ENCODE results near the gene ZNF679.
"Not testable (repeated sequence)": the region's sequence is repeated elsewhere in the genome, so short reads cannot be mapped to it uniquely, and the experiment has no call there.

Gene ZNF679

DNA sequence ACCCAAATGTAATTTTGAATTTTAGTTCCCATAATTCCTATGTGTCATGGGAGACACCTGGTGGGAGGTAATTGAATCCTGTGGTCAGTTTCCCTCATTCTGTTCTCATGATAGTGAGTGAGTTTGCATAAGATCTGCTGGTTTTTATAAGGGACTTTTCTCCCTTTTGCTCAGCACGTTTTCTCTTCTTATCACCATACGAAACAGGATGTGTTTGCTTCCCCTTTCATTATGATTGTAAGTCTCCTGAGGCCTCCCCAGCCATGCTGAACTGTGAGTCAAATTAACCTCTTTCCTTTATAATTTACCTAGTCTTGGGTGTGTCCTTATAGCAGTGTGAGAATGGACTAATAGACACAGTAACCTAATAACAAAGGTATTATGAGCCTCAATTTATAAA lies 49.4 kb downstream of the ZNF679 start:
- Histone ChIP-seq H3K9ac (ENCODE audit: insufficient read length, low read depth) (no peak overlapping the region), H3K9me3 (ENCODE audit: insufficient read depth, low read length) (no peaks in the 10 kb centered on the region), H3K4me1 (ENCODE audit: insufficient read depth, insufficient read length) (no peaks in the 10 kb centered on the region), H3K36me3 (ENCODE audit: insufficient read depth, insufficient read length, low read length) (no peaks in the 10 kb centered on the region), H3K4me3 (ENCODE audit: insufficient read length, low read depth) (no peak overlapping the region), H3K27me3 (ENCODE audit: insufficient read depth, insufficient read length) (no peaks in the 10 kb centered on the region)
- TF ChIP-seq ZNF274 (IDR thresholded peaks at IDR 0.05; ENCODE audit: low read depth, low read length) (no peak), SUZ12 (IDR thresholded peaks at IDR 0.05; ENCODE audit: extremely low read depth, insufficient read depth, insufficient read length) (no peak), YY1 (IDR thresholded peaks at IDR 0.05; ENCODE audit: insufficient read depth, insufficient read length) (no peak)
- no peak for DNase-seq (ENCODE audit: low read depth, low spot score)

- TF ChIP-seq ZNF274 (IDR thresholded peaks at IDR 0.05; ENCODE audit: low read depth, low read length) (no peak), SUZ12 (IDR thresholded peaks at IDR 0.05; ENCODE audit: extremely low read depth, insufficient read depth, insufficient read length) (no peak), YY1 (IDR thresholded peaks at IDR 0.05; ENCODE audit: insufficient read depth, insufficient read length) (no peak)
- Histone ChIP-seq H3K4me1 (ENCODE audit: insufficient read depth, insufficient read length) (no peaks in the 10 kb centered on the region), H3K36me3 (ENCODE audit: insufficient read depth, insufficient read length, low read length) (no peaks in the 10 kb centered on the region), H3K9ac (ENCODE audit: insufficient read length, low read depth) (no peak overlapping the region), H3K27me3 (ENCODE audit: insufficient read depth, insufficient read length) (no peaks in the 10 kb centered on the region), H3K4me3 (ENCODE audit: insufficient read length, low read depth) (no peak overlapping the region), H3K9me3 (ENCODE audit: insufficient read depth, low read length) (no peaks in the 10 kb centered on the region)
- DNase-seq (ENCODE audit: low read depth, low spot score), result no peak
Measured at GRCh38 chr7:64294701-64295420, 66.6 kb downstream of the ZNF679 start.

DNA sequence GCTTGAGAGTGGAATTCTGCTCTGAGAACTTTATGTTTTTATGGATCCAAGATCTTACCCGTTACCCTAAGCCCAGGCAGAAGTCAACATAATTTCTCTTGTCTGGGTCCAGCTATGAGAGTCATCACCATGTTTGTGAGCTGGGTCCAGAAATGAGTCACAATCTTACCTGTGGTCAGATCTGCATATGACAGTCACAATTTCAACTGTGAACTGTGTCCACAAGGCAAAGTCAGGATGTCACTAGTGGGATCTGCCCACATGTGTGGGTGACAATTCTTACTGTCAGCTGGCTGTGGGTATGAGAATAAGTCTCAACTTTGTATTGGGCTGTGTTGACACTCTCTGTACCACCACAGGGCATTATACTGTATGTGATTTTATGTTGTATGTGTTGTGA lies 69.1 kb downstream of the ZNF679 start:
- not testable (repeated sequence) for H3K4me3 ChIP-seq (ENCODE audit: insufficient read length, low read depth); H3K9ac ChIP-seq (ENCODE audit: insufficient read length, low read depth); H3K27me3 ChIP-seq (ENCODE audit: insufficient read depth, insufficient read length); DNase-seq (ENCODE audit: low read depth, low spot score); H3K4me1 ChIP-seq (ENCODE audit: insufficient read depth, insufficient read length); H3K9me3 ChIP-seq (ENCODE audit: insufficient read depth, low read length); H3K36me3 ChIP-seq (ENCODE audit: insufficient read depth, insufficient read length, low read length)

GRCh38 chr7:64300641-64301405 lies 72.5 kb downstream of the ZNF679 start:
- H3K9ac ChIP-seq (ENCODE audit: insufficient read length, low read depth), result no peak overlapping the region
- no peak overlapping the region for H3K4me3 ChIP-seq (ENCODE audit: insufficient read length, low read depth)
- no peaks in the 10 kb centered on the region for H3K27me3 ChIP-seq (ENCODE audit: insufficient read depth, insufficient read length)
- H3K9me3 ChIP-seq (ENCODE audit: insufficient read depth, low read length), result no peaks in the 10 kb centered on the region
- TF ChIP-seq ZNF274 (IDR thresholded peaks at IDR 0.05; ENCODE audit: low read depth, low read length), result no peak
- H3K4me1 ChIP-seq (ENCODE audit: insufficient read depth, insufficient read length), result no peaks in the 10 kb centered on the region
- DNase-seq (ENCODE audit: low read depth, low spot score), result no peak
- no peaks in the 10 kb centered on the region for H3K36me3 ChIP-seq (ENCODE audit: insufficient read depth, insufficient read length, low read length)

- H3K4me3 ChIP-seq (ENCODE audit: insufficient read length, low read depth), result peak overlapping the region; percentile 94
- DNase-seq (ENCODE audit: low read depth, low spot score), result peak; percentile 95
Measured at GRCh38 chr7:64307254-64308015, 79.2 kb downstream of the ZNF679 start.

GRCh38 chr7:64308016-64308270 lies 79.7 kb downstream of the ZNF679 start:
- H3K9me3 ChIP-seq (ENCODE audit: insufficient read depth, low read length), result no peaks in the 10 kb centered on the region

More at GRCh38 chr7:64307254-64308015, 79.2 kb downstream of the ZNF679 start:
- Histone ChIP-seq H3K4me1 (ENCODE audit: insufficient read depth, insufficient read length) (peaks cover 4% of the 10 kb centered on the region), H3K27me3 (ENCODE audit: insufficient read depth, insufficient read length) (no peaks in the 10 kb centered on the region), H3K9me3 (ENCODE audit: insufficient read depth, low read length) (no peaks in the 10 kb centered on the region), H3K9ac (ENCODE audit: insufficient read length, low read depth) (peak overlapping the region; percentile 95), H3K36me3 (ENCODE audit: insufficient read depth, insufficient read length, low read length) (peaks cover 8% of the 10 kb centered on the region)
- peak; percentile 59 for TF ChIP-seq YY1 (IDR thresholded peaks at IDR 0.05; ENCODE audit: insufficient read depth, insufficient read length)
- TF ChIP-seq ZNF274 (IDR thresholded peaks at IDR 0.05; ENCODE audit: low read depth, low read length), result no peak

GRCh38 chr7:64310426-64310825 lies 82.2 kb downstream of the ZNF679 start:
- Histone ChIP-seq H3K27me3 (ENCODE audit: insufficient read depth, insufficient read length) (no peaks in the 10 kb centered on the region), H3K9ac (ENCODE audit: insufficient read length, low read depth) (no peak overlapping the region), H3K9me3 (ENCODE audit: insufficient read depth, low read length) (no peaks in the 10 kb centered on the region), H3K4me3 (ENCODE audit: insufficient read length, low read depth) (no peak overlapping the region), H3K36me3 (ENCODE audit: insufficient read depth, insufficient read length, low read length) (peaks cover 11% of the 10 kb centered on the region), H3K4me1 (ENCODE audit: insufficient read depth, insufficient read length) (peaks cover 11% of the 10 kb centered on the region)
- DNase-seq (ENCODE audit: low read depth, low spot score), result no peak
- TF ChIP-seq SUZ12 (IDR thresholded peaks at IDR 0.05; ENCODE audit: extremely low read depth, insufficient read depth, insufficient read length) (no peak), ZNF274 (IDR thresholded peaks at IDR 0.05; ENCODE audit: low read depth, low read length) (no peak), YY1 (IDR thresholded peaks at IDR 0.05; ENCODE audit: insufficient read depth, insufficient read length) (no peak)

More at GRCh38 chr7:64308016-64308270, 79.7 kb downstream of the ZNF679 start:
- peak overlapping the region; percentile 95 for H3K9ac ChIP-seq (ENCODE audit: insufficient read length, low read depth)
- H3K36me3 ChIP-seq (ENCODE audit: insufficient read depth, insufficient read length, low read length), result peaks cover 11% of the 10 kb centered on the region
- peak overlapping the region; percentile 94 for H3K4me3 ChIP-seq (ENCODE audit: insufficient read length, low read depth)
- no peak for DNase-seq (ENCODE audit: low read depth, low spot score)
- H3K27me3 ChIP-seq (ENCODE audit: insufficient read depth, insufficient read length), result no peaks in the 10 kb centered on the region
- peaks cover 7% of the 10 kb centered on the region for H3K4me1 ChIP-seq (ENCODE audit: insufficient read depth, insufficient read length)
- TF ChIP-seq SUZ12 (IDR thresholded peaks at IDR 0.05; ENCODE audit: extremely low read depth, insufficient read depth, insufficient read length), result no peak
- no peak for TF ChIP-seq YY1 (IDR thresholded peaks at IDR 0.05; ENCODE audit: insufficient read depth, insufficient read length)
- no peak for TF ChIP-seq ZNF274 (IDR thresholded peaks at IDR 0.05; ENCODE audit: low read depth, low read length)

All from NT2/D1 (cell line).